Suprapubic skin (tissue), 4 donors: Measurements from ENCODE around the gene COMMD2. TPM values are rescaled to one million over a fixed set of nuclear protein-coding genes. Genes with fewer than 3 reads are reported as not detected.

Experiments used
- DNase-seq, 2 donors: peaks; one replicate each; pipeline ENCODE4 v3.0.0-alpha.2; 2019; ENCODE audit warnings: low spot score in 2 of 2
- H3K27ac ChIP-seq: fragments of 200-600 bp; sonication (generic); one replicate; pipeline ENCODE4 v1.5.1; 2019
- H3K27me3 ChIP-seq: fragments of 200-600 bp; sonication (generic); one replicate; pipeline ENCODE4 v1.5.1; 2019
- H3K36me3 ChIP-seq: fragments of 200-600 bp; sonication (generic); one replicate; pipeline ENCODE4 v1.5.1; 2019
- H3K4me1 ChIP-seq: fragments of 200-600 bp; sonication (generic); one replicate; pipeline ENCODE4 v1.5.1; 2019
- H3K4me3 ChIP-seq: fragments of 200-600 bp; sonication (generic); one replicate; pipeline ENCODE4 v1.5.1; 2019; ENCODE audit warnings: mild to moderate bottlenecking
- H3K9me3 ChIP-seq: fragments of 200-600 bp; sonication (generic); one replicate; pipeline ENCODE4 v1.5.1; 2019
- CTCF ChIP-seq, 2 donors: fragments of 200-600 bp in 1 of 2; fragments of 450-650 bp in 1 of 2; sonication (generic) in 1 of 2; IDR thresholded peaks; one replicate each; pipeline ENCODE4 v1.5.1; 2016 to 2019; ENCODE audit warnings: antibody characterized with exemption in 2 of 2, mild to moderate bottlenecking in 1 of 2, moderate library complexity in 1 of 2
- EP300 ChIP-seq: sonication (generic); formaldehyde crosslinking; IDR thresholded peaks from one replicate; pipeline ENCODE4 v1.6.1; 2017; ENCODE audit warnings: antibody characterized with exemption
- POLR2A ChIP-seq, 2 donors: fragments of 450-650 bp; IDR thresholded peaks; one replicate each; pipeline ENCODE4 v1.6.1; 2017; ENCODE audit warnings: antibody characterized with exemption in 2 of 2, mild to moderate bottlenecking in 2 of 2, moderate library complexity in 2 of 2
- POLR2AphosphoS5 ChIP-seq, 3 donors: sonication (generic); formaldehyde crosslinking; IDR thresholded peaks; one replicate each; pipeline ENCODE4 v1.6.1; 2017; ENCODE audit warnings: antibody characterized with exemption in 3 of 3
- WGBS: methylation state at CpG from one replicate; pipeline ENCODE4 v1.1.5; 2018; 5-methylcytosine and 5-hydroxymethylcytosine counted together
- total RNA-seq, 4 donors: library from RNA; depleted of rRNA; stranded (reverse); fragments of >200 nt; gene quantifications; one replicate each; pipeline ENCODE4 v1.1.0, GENCODE V29; 2016

The COMMD2 gene
- total RNA-seq, 4 donors from 2014 or later = 21.0 to 29.5 (median 25.5) TPM

GRCh38 chr3:149771652-149772271, 19.5 kb upstream of the COMMD2 start:
- TF ChIP-seq EP300 (no peak), CTCF (IDR thresholded peaks at IDR 0.05) (peak; percentile 45 to 70)
- Histone ChIP-seq H3K36me3 (no peaks in the 10 kb centered on the region), H3K4me1 (no peaks in the 10 kb centered on the region), H3K27ac (no peak overlapping the region), H3K9me3 (no peaks in the 10 kb centered on the region), H3K27me3 (no peaks in the 10 kb centered on the region), H3K4me3 (no peak overlapping the region)
- no peak for DNase-seq
- WGBS = 59% methylated on average over 8 of the region's 8 CpGs

- Histone ChIP-seq H3K27ac (no peak overlapping the region), H3K36me3 (no peaks in the 10 kb centered on the region), H3K27me3 (peaks cover 4% of the 10 kb centered on the region), H3K4me3 (no peak overlapping the region), H3K9me3 (no peaks in the 10 kb centered on the region), H3K4me1 (no peaks in the 10 kb centered on the region)
- 86% methylated on average over 2 of the region's 2 CpGs for whole genome bisulfite sequencing
- TF ChIP-seq POLR2A (IDR thresholded peaks at IDR 0.05) (no peak), EP300 (no peak), POLR2AphosphoS5 (IDR thresholded peaks at IDR 0.05) (no peak)
- DNase-seq = no peak
Measured at GRCh38 chr3:149770246-149770645, 18.0 kb upstream of the COMMD2 start.

GRCh38 chr3:149768704-149769103, 16.4 kb upstream of the COMMD2 start:
- Histone ChIP-seq H3K9me3 (no peaks in the 10 kb centered on the region), H3K27ac (no peak overlapping the region), H3K4me3 (no peak overlapping the region), H3K4me1 (no peaks in the 10 kb centered on the region), H3K36me3 (no peaks in the 10 kb centered on the region), H3K27me3 (peaks cover 14% of the 10 kb centered on the region)
- 98% methylated on average over 6 of the region's 6 CpGs for WGBS
- no peak for TF ChIP-seq POLR2AphosphoS5 (IDR thresholded peaks at IDR 0.05)
- DNase-seq = no peak

- H3K4me1 ChIP-seq = no peaks in the 10 kb centered on the region
- peaks cover 24% of the 10 kb centered on the region for H3K27me3 ChIP-seq
- no peaks in the 10 kb centered on the region for H3K9me3 ChIP-seq
- no peak overlapping the region for H3K4me3 ChIP-seq
- DNase-seq = no peak
- no peaks in the 10 kb centered on the region for H3K36me3 ChIP-seq
- TF ChIP-seq CTCF (IDR thresholded peaks at IDR 0.05) (no peak), EP300 (no peak), POLR2A (IDR thresholded peaks at IDR 0.05) (no peak), POLR2AphosphoS5 (IDR thresholded peaks at IDR 0.05) (no peak)
- 84% methylated on average over 6 of the region's 6 CpGs for WGBS
- H3K27ac ChIP-seq = no peak overlapping the region
Measured at GRCh38 chr3:149767720-149768119, 15.4 kb upstream of the COMMD2 start.

- Histone ChIP-seq H3K9me3 (no peaks in the 10 kb centered on the region), H3K36me3 (no peaks in the 10 kb centered on the region), H3K4me3 (no peak overlapping the region), H3K4me1 (no peaks in the 10 kb centered on the region), H3K27me3 (peaks cover 26% of the 10 kb centered on the region), H3K27ac (no peak overlapping the region)
- TF ChIP-seq CTCF (IDR thresholded peaks at IDR 0.05) (peak in 1 of 2 donors; percentile 15), POLR2AphosphoS5 (IDR thresholded peaks at IDR 0.05) (no peak), POLR2A (IDR thresholded peaks at IDR 0.05) (no peak)
- no peak for DNase-seq
- WGBS = 64% methylated on average over 2 of the region's 2 CpGs
Measured at GRCh38 chr3:149765762-149766334, 13.6 kb upstream of the COMMD2 start.

- TF ChIP-seq POLR2A (IDR thresholded peaks at IDR 0.05) (no peak), POLR2AphosphoS5 (IDR thresholded peaks at IDR 0.05) (no peak), EP300 (no peak), CTCF (IDR thresholded peaks at IDR 0.05) (no peak)
- H3K4me1 ChIP-seq = no peaks in the 10 kb centered on the region
- peaks cover 32% of the 10 kb centered on the region for H3K27me3 ChIP-seq
- no peaks in the 10 kb centered on the region for H3K9me3 ChIP-seq
- 62% methylated on average over 1 of the region's 1 CpG for WGBS
- no peak overlapping the region for H3K4me3 ChIP-seq
- H3K36me3 ChIP-seq = no peaks in the 10 kb centered on the region
- no peak for DNase-seq
- no peak overlapping the region for H3K27ac ChIP-seq
Measured at GRCh38 chr3:149764302-149764701, 12.0 kb upstream of the COMMD2 start.
